Cerebellar cortex (tissue), 1 donor: Measurements from ENCODE around the gene TBX1.
"Not testable (repeated sequence)": the region's sequence is repeated elsewhere in the genome, so short reads cannot be mapped to it uniquely, and the experiment has no call there.

Experiments used
- DNase-seq: peaks from one replicate; pipeline ENCODE4 v3.0.0-alpha.2; 2015; ENCODE audit warnings: low spot score

TBX1 gene

DNA sequence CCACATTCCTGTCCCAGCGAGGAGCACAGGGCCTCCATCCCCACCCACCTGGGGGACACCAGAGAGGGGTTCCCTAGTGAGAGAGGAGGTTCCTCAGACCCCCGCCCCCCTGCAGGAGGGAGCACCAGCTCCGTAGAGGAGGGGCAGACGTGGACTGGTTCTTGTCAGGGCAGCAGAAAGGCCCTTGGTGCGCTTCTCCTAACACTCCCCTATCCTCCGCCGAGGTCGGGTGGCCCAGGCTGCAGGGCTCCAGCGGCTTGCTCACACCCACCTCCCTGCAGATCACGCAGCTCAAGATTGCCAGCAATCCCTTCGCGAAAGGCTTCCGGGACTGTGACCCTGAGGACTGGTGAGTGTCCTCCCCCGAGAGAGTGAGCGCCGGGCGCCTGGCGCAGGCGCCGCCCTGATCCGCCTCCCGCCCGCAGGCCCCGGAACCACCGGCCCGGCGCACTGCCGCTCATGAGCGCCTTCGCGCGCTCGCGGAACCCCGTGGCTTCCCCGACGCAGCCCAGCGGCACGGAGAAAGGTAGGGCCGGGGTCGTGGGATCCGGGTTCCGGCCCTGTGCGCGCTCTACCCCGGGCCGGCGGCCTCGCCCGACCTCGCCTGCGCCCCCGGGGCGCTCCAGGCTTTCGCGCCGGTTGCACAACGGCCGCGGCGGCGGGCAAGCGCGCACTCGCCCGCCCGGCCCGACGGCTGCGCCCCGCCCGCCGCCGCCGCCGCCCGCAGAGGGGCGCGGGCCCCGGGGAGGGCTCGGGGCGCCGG, 5.1 kb downstream of the TBX1 start:
- no peak for DNase-seq

DNA sequence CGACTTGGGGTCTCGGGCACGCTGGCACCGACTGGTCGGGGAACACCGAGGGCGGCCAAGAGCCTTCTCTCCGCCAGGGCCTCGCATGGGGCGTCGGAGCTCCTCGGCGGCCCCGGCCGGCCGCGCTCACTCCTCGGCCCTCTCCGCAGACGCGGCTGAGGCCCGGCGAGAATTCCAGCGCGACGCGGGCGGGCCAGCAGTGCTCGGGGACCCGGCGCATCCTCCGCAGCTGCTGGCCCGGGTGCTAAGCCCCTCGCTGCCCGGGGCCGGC, 5.6 kb downstream of the TBX1 start:
- DNase-seq = no peak

DNA sequence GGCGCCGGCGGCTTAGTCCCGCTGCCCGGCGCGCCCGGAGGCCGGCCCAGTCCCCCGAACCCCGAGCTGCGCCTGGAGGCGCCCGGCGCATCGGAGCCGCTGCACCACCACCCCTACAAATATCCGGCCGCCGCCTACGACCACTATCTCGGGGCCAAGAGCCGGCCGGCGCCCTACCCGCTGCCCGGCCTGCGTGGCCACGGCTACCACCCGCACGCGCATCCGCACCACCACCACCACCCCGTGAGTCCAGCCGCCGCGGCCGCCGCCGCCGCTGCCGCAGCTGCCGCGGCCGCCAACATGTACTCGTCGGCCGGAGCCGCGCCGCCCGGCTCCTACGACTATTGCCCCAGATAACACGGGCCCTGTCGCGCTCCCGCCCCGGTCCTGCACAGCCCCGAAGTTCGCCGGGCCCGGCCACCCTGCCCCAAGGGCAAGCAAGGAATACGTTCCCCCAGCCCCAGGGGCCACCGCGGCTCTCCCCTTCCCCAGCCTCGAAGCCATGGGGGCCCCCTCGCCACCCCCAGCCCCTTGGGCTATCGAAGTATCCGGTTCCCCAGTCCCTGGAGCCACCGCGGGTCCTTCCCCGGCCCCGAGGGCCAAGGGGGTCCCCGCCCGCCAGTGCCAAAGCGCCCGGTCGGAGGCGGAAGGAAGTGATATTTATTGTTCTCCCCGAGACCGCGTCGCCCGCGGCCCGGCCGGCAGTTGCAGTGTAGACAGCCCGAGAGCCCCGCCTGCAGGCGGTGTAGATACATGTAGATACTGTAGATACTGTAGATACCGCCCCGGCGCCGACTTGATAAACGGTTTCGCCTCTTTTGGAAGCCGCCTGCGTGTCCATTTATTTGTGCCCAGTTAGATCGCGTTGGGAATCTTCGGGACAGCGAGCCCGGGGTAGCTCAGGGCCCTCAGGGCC, 6.2 kb downstream of the TBX1 start:
- no peak for DNase-seq

DNA sequence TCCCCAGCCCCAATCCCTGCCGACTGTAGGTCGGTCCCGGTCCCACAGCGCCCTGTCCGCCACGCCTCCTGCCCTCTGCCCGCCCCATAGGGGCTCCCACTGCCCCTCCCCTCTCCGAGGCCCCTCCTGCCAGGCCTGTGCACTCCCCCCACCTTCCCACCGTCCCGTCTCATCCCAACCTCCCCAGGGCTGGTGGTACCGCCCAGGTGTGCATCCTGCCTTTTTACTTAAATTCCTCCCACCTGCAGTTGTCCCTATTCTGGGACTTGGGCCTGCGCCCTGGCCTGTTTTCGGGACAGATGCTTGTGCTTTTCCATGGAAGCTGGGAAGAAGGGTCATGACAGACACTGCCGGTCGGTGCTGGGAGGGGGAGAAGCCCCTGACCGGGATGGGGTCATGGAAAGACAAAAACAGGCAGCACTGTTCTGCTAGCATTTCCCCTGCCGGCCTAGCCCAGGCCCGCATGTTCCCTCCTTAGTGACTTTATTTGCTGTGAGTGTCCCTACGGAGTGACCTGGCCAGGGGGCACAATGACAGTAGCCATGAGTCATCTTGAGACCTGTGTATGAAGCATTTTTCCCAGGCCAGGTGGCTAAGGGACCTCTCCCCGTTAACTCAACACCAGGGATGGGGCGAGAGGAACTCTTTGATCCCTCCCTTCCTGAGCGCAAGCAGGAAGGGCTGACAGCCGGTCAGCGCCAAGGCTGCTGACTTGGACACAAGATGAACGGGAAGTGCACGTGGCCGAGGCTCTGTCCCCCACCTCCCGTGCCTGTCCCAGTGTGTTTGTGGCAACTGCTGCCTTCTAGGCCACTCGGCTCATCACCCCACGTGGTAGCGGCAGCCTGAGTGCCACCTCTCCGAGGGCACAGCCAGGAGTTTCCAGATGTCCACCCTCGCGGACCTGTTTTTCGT, 7.1 kb downstream of the TBX1 start:
- no peak for DNase-seq

DNA sequence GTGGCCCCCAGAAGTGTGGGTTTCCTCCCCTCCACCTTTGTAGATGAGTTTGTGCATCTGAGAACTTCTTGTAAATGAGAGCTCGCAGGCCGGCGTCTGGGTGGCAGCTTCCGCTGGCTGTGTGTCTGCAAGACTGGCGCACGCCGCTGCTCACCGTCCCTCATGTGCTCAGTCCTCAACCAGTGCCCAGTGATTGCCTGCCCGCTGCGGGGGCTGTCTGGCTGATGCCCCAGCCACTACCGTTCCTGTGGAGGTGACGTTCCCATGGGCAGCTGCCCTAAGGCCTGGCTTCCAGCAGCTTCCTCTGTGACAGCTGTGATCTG, 8.8 kb downstream of the TBX1 start:
- no peak for DNase-seq

DNA sequence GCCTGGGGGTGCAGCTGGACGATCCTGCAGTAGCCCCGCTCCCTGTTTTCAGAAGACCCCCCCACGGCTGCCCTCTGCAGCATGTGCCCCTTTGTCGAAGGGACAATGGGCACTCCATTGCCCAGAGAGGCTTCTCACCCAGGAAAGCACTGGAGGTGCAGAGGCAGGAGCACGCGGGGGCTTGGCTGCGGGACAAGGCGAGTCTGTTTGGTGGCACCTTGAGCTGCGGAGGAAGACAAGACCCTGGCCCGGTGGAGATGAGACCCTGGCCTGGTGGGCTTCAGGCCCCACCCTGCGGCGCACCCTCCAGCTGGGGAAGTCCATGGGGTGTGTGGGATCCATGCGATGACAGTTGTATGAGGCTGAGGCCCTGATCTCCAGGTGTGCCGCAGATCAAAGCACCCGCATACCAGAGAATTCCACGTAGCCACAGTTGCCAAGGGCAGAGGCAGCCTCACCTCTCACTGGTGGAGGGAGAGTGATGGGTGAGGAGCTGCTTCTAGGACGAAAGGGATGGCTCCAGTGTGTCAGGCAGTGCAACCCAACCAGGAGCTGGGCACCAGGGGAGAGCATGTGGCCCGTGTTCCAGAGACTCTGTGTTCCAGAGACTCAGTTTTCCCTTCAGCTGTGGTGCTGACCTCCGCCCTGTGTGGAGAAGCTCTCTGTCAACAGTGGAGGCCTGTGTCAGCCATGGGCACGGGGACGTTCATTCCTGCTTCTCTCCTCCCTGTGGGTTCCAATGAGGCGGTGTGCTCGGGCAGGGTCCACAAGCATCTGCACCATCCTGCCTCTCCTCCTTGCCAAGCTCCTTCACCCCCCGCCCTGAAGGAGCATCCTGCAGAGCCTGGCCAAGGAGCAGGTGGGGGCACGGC, 10.0 kb downstream of the TBX1 start:
- DNase-seq = no peak

DNA sequence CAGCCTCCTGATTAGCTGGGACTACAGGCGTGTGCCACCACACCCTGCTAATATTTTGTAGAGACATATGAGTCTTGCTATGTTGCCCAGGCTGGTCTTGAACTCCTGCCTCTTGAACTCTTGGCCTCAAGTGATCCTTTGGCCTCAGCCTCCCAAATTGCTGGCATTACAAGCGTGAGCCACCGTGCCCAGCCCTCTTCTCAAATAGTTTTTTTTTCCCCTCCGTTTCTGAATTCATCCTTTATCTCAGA, 11.8 kb downstream of the TBX1 start:
- DNase-seq = no peak

DNA sequence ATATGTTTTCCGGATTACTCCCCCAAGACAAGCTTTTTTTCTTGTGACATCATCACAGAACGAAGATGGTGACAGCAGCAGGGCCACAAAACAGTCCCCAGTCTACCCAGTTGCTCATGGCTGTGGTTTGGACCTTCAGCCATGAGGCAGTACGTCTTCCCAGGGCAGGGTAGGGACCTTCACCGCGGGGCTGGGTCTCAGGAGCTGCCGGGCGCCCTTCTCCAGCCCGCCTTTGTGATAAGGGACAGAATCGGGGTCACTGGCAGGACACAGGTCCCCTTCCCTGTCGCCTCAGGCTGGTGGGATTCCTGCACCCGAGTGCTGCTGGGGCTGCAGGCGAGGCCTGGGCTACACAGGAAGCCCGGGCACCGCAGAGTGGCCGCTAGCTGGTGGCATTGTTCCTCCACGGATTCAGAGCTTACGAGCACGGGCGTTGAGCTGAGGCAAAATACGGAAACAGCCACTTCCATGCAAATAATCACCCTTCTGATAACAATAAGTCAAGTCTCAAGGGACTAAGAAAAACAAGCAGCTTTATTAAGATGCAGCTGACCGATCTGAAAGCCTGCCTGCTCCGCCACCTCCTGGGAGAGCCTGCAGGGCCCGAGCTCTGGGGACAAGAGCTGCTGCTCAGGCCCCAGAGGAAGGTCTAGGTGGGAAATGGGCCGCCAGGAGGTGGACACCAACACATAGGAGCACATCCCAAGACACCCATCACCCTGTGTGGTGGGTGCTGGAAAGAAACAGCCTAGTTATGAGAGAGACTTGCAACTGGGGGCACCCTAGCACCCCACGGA, 12.3 kb downstream of the TBX1 start:
- no peak for DNase-seq

DNA sequence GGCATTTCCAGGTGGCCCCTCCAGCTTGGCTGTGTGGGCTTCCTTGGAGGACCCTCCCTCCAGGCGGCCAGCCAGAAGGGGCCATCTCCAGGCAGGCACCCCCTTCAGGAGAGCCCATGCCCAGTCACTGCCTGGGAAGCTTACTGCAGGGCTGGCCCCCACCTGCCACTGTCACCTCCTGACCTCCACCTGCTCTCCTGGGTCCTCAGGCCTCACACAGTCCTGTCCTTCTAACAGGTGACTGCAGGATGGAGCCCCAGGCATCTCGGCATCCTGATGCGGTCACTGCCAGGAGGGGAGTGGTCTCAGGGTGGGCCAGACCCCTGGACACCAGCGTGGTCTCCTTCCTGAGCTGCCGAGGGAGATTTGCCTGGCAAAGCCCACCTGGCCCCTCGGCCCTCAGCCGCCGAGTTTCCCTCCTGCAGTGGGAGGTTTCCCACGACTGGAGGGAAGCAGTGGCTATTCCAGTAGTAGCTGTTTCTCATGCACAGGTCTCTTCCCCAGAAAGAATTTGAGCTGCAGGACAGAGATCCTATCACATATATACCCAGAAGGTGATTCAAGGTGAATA, 13.0 kb downstream of the TBX1 start:
- no peak for DNase-seq

DNA sequence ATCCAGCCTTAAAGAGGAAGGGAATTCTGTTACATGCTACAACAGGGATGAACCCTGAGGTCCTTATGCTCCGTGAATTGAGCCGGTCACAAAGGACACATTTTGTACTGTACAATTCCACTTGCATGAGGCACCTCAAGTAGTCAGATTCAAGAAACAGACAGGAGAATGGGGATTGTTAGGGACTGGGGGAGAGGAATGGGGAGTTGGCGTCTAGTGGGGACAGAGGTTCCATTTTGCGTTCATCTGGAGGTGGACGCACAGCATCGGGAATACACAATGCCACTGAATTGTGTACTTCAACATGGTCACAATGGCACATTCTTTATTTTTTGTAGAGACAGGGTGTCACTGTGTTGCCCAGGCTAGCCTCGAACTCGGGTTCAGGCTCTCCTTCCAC, 14.1 kb downstream of the TBX1 start:
- no peak for DNase-seq

DNA sequence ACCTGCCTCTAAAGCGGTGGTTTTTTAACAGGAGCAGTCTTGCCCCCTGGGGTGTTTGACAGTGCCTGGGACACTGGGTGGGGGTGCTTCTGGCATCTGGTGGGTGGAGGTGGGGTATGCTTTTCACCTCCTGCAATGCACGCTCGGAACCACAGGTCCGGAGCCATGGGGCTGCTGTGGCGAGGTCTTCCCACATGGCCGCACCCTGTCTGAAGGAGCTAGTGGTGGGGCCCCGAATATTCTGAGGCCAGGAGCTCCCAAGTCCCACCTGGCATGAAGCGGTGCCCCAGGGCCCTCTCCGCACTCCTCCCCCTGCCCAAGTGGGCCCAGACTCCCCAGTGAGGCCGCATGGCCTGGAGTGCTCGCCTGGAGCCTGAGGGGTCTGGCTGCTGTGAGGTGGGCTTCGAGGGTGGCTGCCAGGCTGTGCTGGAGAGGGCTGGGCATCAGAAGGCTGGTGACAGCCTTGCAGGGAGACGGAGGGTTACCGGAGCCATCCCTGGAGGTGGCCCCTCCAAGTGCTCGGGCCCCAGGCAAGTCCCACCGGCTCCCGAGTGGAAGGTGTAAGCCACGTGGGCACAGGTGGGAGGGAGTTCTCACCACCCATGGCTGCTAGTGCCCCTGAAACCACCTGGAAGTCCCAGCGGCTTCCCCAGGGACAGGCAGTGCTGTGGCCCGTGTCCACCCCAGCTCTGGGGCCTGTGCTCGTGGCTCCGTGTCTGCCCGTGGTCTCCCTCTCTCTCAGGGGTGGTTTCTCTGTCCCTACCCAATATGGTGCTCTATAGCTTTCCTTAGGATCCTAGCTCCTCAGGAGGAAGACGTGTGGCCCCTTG, 15.1 kb downstream of the TBX1 start:
- no peak for DNase-seq

DNA sequence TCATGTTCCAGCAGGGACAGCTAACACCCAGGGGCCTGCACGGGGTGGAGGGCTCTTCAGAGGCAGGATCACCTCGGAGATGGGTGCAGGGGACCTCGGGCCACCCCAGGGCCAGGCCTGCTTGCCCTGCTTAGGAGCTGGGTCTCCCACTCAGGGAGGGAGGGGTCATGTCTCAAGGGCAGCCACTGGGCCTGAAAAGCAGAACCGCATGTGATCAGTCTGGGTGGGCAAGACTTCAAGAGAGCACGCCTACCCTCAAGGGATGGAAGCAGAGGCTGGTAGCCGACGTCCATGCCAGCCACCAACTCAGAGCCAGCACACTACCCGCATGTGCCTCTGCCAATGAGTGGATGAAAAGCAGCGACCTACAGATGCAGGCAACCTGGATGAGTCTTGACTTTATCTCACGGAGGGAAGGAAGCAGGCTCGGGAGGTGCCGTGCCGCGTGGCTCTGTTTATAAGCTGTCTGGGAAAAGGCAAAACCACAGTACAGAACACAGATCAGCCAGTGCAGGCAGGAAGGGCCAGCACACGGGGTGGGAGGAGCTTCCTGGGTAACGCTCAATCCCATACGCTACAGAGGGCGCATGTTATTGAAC, 16.0 kb downstream of the TBX1 start:
- no peak for DNase-seq

DNA sequence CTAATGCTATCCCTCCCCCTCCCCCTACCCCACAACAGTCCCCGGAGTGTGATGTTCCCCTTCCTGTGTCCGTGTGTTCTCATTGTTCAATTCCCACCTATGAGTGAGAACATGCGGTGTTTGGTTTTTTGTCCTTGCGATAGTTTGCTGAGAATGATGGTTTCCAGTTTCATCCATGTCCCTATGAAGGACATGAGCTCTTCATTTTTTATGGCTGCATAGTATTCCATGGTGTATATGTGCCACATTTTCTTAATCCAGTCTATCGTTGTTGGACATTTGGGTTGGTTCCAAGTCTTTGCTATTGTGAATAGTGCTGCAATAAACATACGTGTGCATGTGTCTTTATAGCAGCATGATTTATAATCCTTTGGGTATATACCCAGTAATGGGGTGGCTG, 16.6 kb downstream of the TBX1 start:
- DNase-seq = not testable (repeated sequence)

DNA sequence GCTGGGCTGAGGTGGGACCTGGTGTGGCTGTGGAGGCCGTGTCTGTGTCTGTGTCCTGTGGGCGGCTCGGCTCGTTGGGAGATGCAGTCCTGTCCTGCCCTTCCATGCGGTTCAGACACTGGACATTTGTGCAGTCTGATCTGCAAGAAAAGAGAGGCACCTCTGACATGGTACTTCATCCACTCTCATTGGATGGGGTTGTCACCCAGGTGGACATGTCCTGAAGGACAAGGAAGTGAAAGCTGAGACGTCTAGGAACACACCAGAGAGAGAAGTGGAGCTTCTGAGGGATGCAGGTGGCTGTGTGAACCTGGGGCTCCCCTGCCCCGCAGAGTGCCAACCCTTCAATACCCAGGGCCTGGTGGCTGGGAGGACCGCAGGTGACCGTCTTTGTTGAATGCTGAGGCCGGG, 18.4 kb downstream of the TBX1 start:
- no peak for DNase-seq

DNA sequence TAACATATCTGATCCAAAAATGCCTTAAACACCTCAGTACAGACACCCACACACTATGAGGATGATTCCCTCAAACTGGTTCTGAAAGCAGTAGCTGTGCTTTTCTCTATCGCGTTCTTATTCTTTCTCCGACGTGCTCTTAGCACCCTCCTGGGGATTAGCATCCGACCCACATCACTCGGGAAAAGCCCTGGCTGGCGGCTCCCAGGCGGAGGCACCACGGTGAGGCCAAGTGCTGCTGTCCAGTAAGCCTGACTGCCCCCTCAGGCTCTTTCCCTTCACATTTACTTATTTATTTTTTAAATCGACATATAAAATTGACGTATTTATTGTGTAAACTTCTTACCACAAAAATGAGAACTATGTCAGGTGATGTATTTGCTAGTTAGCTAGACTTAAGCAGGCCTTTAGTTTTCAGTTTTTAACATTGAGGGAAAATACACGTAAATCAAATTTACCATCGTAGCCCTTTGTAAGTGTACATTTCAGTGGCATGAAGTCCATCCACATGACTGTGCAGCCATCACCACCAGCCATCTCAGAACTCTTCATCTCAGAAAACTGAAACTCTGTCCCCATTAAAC, 19.2 kb downstream of the TBX1 start:
- DNase-seq = no peak

DNA sequence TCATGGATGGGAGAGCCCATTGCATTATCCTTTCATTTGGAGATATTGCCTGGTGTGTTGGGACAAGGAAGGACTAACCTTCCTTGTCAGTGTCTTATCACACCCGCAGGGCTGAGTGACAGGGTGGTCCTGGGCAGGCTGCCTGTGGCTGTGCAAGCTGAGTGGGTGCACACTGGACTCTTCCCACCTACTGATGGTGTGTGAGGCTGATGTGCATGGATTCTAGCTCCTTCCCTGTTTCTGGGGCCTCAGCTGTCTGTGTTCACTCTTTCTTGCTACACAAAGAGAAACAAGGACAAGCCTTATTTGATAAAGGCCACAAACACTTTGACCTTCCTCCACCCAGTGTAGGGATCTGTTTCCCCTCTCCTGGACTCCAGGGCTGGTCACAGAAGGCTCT, 22.0 kb downstream of the TBX1 start:
- no peak for DNase-seq

DNA sequence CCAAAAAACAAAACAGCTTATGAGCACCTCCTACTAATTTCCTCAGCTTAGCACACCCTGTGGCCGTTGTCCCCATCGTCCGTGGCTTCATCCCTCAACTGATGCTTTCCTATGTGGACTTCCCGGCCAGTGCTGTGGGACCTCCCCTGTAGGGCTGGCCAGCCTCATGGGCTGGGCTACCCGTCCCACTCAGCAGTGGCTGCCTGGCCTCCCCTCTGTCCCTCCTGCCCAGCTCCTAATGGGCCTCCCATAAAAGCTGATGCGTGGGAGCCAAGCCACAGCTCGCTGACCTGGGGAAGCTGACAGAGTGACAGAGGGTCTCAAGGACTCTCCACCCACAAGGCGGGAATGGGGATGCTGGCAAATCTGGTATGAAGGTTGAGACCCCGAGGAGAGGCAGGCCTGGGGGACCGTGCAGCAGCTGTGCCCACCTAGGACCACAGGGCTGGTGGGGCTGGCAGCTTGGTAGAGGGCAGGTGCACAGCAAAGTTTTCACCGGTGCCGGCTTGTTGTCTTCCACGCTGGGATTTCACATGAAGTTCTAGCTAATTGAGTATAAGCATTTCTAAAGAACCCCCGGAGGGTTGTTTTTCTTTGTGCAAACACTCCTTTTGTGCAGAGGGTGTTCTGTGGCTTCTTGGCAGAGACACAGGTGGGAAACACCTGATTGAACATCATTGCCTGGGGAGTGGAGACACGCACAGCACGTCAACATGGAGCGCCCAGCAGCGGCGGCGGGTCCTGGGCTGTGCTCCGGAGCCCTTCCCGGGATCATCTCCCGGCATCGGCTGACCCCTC, 23.2 kb downstream of the TBX1 start:
- DNase-seq = no peak
